ENCODE results near the gene CLP1.
"Not testable (repeated sequence)": the region's sequence is repeated elsewhere in the genome, so short reads cannot be mapped to it uniquely, and the experiment has no call there.

The CLP1 gene

GRCh38 chr11:57649826-57650738 lies 7.5 kb upstream of the CLP1 start, which contains the start of gene YPEL4:
Gene YPEL4, minus strand, starts transcription at chr11:57649912. Its CDS starts 2,805 bp downstream, at chr11:57647107.
- TF ChIP-seq CTCF (IDR thresholded peaks at IDR 0.05; ENCODE audit: insufficient read depth, low read depth, low read length, missing control alignments), result no peak
- peak within 1 kb of the TSS; percentile 49 for H3K4me3 ChIP-seq (ENCODE audit: low read length)
- peak; percentile 75 for DNase-seq (ENCODE audit: low read depth)

DNA sequence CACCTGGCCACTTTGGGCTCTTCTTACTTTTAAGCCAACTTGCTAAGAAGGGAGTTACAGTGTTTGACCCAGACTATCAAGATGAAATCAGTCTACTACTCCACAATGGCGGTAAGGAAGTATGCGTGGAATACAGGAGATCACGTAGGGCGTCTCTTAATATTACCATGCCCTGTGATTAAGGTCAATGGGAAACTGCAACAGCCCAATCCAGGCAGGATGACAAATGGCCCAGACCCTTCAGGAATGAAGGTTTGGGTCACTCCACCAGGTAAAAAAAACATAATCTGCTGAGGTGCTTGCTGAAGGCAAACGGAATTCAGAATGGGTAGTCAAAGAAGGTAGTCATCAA lies 6.8 kb upstream of the CLP1 start:
- no peak for DNase-seq (ENCODE audit: low read depth)
- TF ChIP-seq CTCF (IDR thresholded peaks at IDR 0.05; ENCODE audit: insufficient read depth, low read depth, low read length, missing control alignments), result no peak
- H3K4me3 ChIP-seq (ENCODE audit: low read length), result no peak overlapping the region

- H3K4me3 ChIP-seq (ENCODE audit: low read length), result no peak overlapping the region
- TF ChIP-seq CTCF (IDR thresholded peaks at IDR 0.05; ENCODE audit: insufficient read depth, low read depth, low read length, missing control alignments), result no peak
- DNase-seq (ENCODE audit: low read depth), result no peak
These were observed 6.2 kb upstream of the CLP1 start for GRCh38 chr11:57651408-57651807.

- not testable (repeated sequence) for H3K4me3 ChIP-seq (ENCODE audit: low read length); DNase-seq (ENCODE audit: low read depth)
These were observed 5.3 kb upstream of the CLP1 start for GRCh38 chr11:57652230-57652629.

DNA sequence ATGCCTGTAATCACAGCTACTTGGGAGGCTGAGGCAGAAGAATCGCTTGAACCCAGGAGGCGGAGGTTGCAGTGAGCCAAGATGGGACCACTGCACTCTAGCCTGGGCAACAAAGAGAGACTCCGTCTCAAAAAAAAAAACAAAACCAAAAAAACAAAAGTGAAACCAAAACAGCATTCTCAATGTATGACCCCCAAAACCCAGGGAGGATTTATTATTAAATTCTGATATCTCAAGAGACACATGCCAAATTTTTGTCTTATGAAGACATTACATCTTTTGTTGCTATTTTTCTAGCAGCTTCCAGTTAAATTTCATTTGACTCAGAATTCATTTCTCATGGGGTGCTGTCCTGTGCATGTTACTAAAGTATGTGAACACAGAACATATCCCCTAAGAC lies 4.9 kb upstream of the CLP1 start:
- no peak overlapping the region for H3K4me3 ChIP-seq (ENCODE audit: low read length)
- no peak for TF ChIP-seq CTCF (IDR thresholded peaks at IDR 0.05; ENCODE audit: insufficient read depth, low read depth, low read length, missing control alignments)
- no peak for DNase-seq (ENCODE audit: low read depth)

- H3K4me3 ChIP-seq (ENCODE audit: low read length), result no peak overlapping the region
- TF ChIP-seq CTCF (IDR thresholded peaks at IDR 0.05; ENCODE audit: insufficient read depth, low read depth, low read length, missing control alignments), result no peak
- DNase-seq (ENCODE audit: low read depth), result no peak
These were observed 4.4 kb upstream of the CLP1 start for GRCh38 chr11:57653163-57653562.

DNA sequence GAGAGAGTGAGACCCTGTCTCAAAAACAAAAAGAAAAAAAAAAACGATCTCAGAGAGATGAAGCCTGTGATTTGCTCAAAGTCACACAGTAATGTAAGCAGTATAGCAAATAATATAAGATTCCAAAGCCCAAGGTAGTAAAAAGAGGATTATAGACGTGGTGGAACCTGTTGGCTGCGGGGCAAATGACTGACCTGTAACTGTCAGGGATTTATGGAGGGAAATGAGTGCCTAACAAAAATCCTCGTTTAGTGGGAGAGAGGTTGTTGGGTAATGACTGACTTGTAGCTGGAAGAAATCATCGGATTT lies 723 bp upstream of the CLP1 start:
- TF ChIP-seq CTCF (IDR thresholded peaks at IDR 0.05; ENCODE audit: insufficient read depth, low read depth, low read length, missing control alignments), result no peak
- DNase-seq (ENCODE audit: low read depth), result no peak
- peak overlapping the region; percentile 99 for H3K4me3 ChIP-seq (ENCODE audit: low read length)
